HUES48 (cell line): ENCODE measurements around the gene NPAS3.

Experiments
- H3K27ac ChIP-seq: one replicate; pipeline ENCODE4 v1.7.0; 2013; ENCODE audit warnings: low read depth, low read length, inconsistent platforms
- H3K27me3 ChIP-seq: 2 replicates; pipeline ENCODE4 v1.6.1; 2013; ENCODE audit warnings: mild to moderate bottlenecking, low read length; ENCODE audit not compliant: control insufficient read depth, insufficient read depth
- H3K36me3 ChIP-seq: 2 replicates; pipeline ENCODE4 v1.6.1; 2013; ENCODE audit warnings: low read length; ENCODE audit not compliant: control insufficient read depth, insufficient read depth
- H3K4me1 ChIP-seq: 2 replicates; pipeline ENCODE4 v1.6.1; 2013; ENCODE audit warnings: mild to moderate bottlenecking, low read length; ENCODE audit not compliant: control insufficient read depth, insufficient read depth
- H3K4me3 ChIP-seq: 2 replicates; pipeline ENCODE4 v1.5.1; 2013; ENCODE audit warnings: mild to moderate bottlenecking, low read depth, low read length
- H3K9ac ChIP-seq: 2 replicates; pipeline ENCODE4 v1.6.1; 2013; ENCODE audit warnings: mild to moderate bottlenecking, low read depth, low read length, moderate library complexity
- H3K9me3 ChIP-seq: 2 replicates; pipeline ENCODE4 v1.6.1; 2013; ENCODE audit warnings: low read length; ENCODE audit not compliant: control insufficient read depth, insufficient read depth

Gene NPAS3

GRCh38 chr14:33848706-33849454 is 910.2 kb downstream of the NPAS3 start:
- Histone ChIP-seq H3K27me3 (no peaks in the 10 kb centered on the region), H3K9me3 (no peaks in the 10 kb centered on the region), H3K4me3 (no peak overlapping the region), H3K36me3 (no peaks in the 10 kb centered on the region), H3K27ac (no peak overlapping the region), H3K9ac (no peak overlapping the region), H3K4me1 (peaks cover 28% of the 10 kb centered on the region)

- H3K4me3 ChIP-seq, result no peak overlapping the region
- H3K36me3 ChIP-seq, result no peaks in the 10 kb centered on the region
- no peak overlapping the region for H3K9ac ChIP-seq
- no peaks in the 10 kb centered on the region for H3K9me3 ChIP-seq
- no peaks in the 10 kb centered on the region for H3K27me3 ChIP-seq
- H3K4me1 ChIP-seq, result peaks cover 28% of the 10 kb centered on the region
- H3K27ac ChIP-seq, result no peak overlapping the region
Observed at GRCh38 chr14:33849455-33849801, 910.7 kb downstream of the NPAS3 start.

- Histone ChIP-seq H3K4me1 (peaks cover 28% of the 10 kb centered on the region), H3K27me3 (no peaks in the 10 kb centered on the region), H3K27ac (no peak overlapping the region), H3K4me3 (no peak overlapping the region), H3K9ac (no peak overlapping the region), H3K9me3 (no peaks in the 10 kb centered on the region), H3K36me3 (no peaks in the 10 kb centered on the region)
Observed at GRCh38 chr14:33850826-33851225, 912.1 kb downstream of the NPAS3 start.

GRCh38 chr14:33851366-33851765 is 912.7 kb downstream of the NPAS3 start:
- Histone ChIP-seq H3K4me3 (no peak overlapping the region), H3K27ac (no peak overlapping the region), H3K9ac (no peak overlapping the region), H3K36me3 (no peaks in the 10 kb centered on the region), H3K27me3 (no peaks in the 10 kb centered on the region), H3K9me3 (no peaks in the 10 kb centered on the region), H3K4me1 (peaks cover 28% of the 10 kb centered on the region)

- Histone ChIP-seq H3K9ac (no peak overlapping the region), H3K4me1 (peaks cover 28% of the 10 kb centered on the region), H3K4me3 (no peak overlapping the region), H3K9me3 (no peaks in the 10 kb centered on the region), H3K27me3 (no peaks in the 10 kb centered on the region), H3K27ac (no peak overlapping the region), H3K36me3 (no peaks in the 10 kb centered on the region)
Observed at GRCh38 chr14:33851931-33852330, 913.3 kb downstream of the NPAS3 start.
